Measurements from ENCODE around the gene MKRN2OS. TPM values are rescaled to one million over a fixed set of nuclear protein-coding genes. Genes with fewer than 3 reads are reported as not detected.

MKRN2OS gene
- total and polyA plus RNA-seq, 4 donors = 0.06 to 0.42 (median 0.17) TPM

- no peak for TF ChIP-seq REST (IDR thresholded peaks at IDR 0.05)
- TF ChIP-seq TAF1 (conservative IDR thresholded peaks at IDR 0.05) = no peak
- no peak for TF ChIP-seq ATF3 (IDR thresholded peaks at IDR 0.05)
- no peak for TF ChIP-seq FOXA1 (IDR thresholded peaks at IDR 0.05)
- TF ChIP-seq HNF4A (conservative IDR thresholded peaks at IDR 0.05) = no peak
- TF ChIP-seq RXRA (IDR thresholded peaks at IDR 0.05) = no peak
- Histone ChIP-seq H3K4me3 (ENCODE audit: low read depth in 1 of 3, low read length in 3 of 3) (no peak overlapping the region), H3K27ac (ENCODE audit: low read depth in 1 of 2, low read length in 2 of 2) (no peak overlapping the region), H3K36me3 (ENCODE audit: control insufficient read depth in 4 of 4, insufficient read depth in 3 of 4, low read depth in 1 of 4, low read length in 3 of 4) (peaks cover 2 to 23% (median 11%) of the 10 kb centered on the region in 4 donors), H3K9ac (ENCODE audit: low read depth in 1 of 2, low read length in 2 of 2) (no peak overlapping the region), H3K27me3 (ENCODE audit: control insufficient read depth in 4 of 4, insufficient read depth in 4 of 4, low read length in 3 of 4) (no peaks in the 10 kb centered on the region), H3K9me3 (ENCODE audit: control insufficient read depth in 4 of 4, low read length in 3 of 4) (no peaks in the 10 kb centered on the region), H3K4me1 (ENCODE audit: control insufficient read depth in 4 of 4, insufficient read depth in 4 of 4, low read length in 3 of 4) (no peaks in the 10 kb centered on the region)
- DNase-seq (ENCODE audit: low spot score) = no peak
- WGBS = 94% methylated on average over 5 of the region's 5 CpGs
These were observed 13.1 kb downstream of the MKRN2OS start for GRCh38 chr3:12532182-12532581.

- Histone ChIP-seq H3K27me3 (ENCODE audit: control insufficient read depth in 4 of 4, insufficient read depth in 4 of 4, low read length in 3 of 4) (no peaks in the 10 kb centered on the region), H3K27ac (ENCODE audit: low read depth in 1 of 2, low read length in 2 of 2) (no peak overlapping the region), H3K9ac (ENCODE audit: low read depth in 1 of 2, low read length in 2 of 2) (no peak overlapping the region), H3K36me3 (ENCODE audit: control insufficient read depth in 4 of 4, insufficient read depth in 3 of 4, low read depth in 1 of 4, low read length in 3 of 4) (peaks cover 2 to 27% (median 12%) of the 10 kb centered on the region in 4 donors), H3K4me1 (ENCODE audit: control insufficient read depth in 4 of 4, insufficient read depth in 4 of 4, low read length in 3 of 4) (no peaks in the 10 kb centered on the region), H3K9me3 (ENCODE audit: control insufficient read depth in 4 of 4, low read length in 3 of 4) (no peaks in the 10 kb centered on the region), H3K4me3 (ENCODE audit: low read depth in 1 of 3, low read length in 3 of 3) (no peak overlapping the region)
- WGBS = 95% methylated on average over 3 of the region's 3 CpGs
- DNase-seq (ENCODE audit: low spot score) = no peak
- no peak for TF ChIP-seq EGR1 (IDR thresholded peaks at IDR 0.05; ENCODE audit: low read depth in 2 of 2)
- TF ChIP-seq HNF4A (conservative IDR thresholded peaks at IDR 0.05) = no peak
These were observed 17.5 kb downstream of the MKRN2OS start for GRCh38 chr3:12527757-12528143.

- Histone ChIP-seq H3K27me3 (ENCODE audit: control insufficient read depth in 4 of 4, insufficient read depth in 4 of 4, low read length in 3 of 4) (no peaks in the 10 kb centered on the region), H3K9me3 (ENCODE audit: control insufficient read depth in 4 of 4, low read length in 3 of 4) (no peaks in the 10 kb centered on the region), H3K4me3 (ENCODE audit: low read depth in 1 of 3, low read length in 3 of 3) (no peak overlapping the region), H3K27ac (ENCODE audit: low read depth in 1 of 2, low read length in 2 of 2) (no peak overlapping the region), H3K4me1 (ENCODE audit: control insufficient read depth in 4 of 4, insufficient read depth in 4 of 4, low read length in 3 of 4) (peaks cover 0 to 4% (median 0%) of the 10 kb centered on the region in 4 donors), H3K36me3 (ENCODE audit: control insufficient read depth in 4 of 4, insufficient read depth in 3 of 4, low read depth in 1 of 4, low read length in 3 of 4) (peaks cover 0 to 11% (median 7%) of the 10 kb centered on the region in 4 donors), H3K9ac (ENCODE audit: low read depth in 1 of 2, low read length in 2 of 2) (no peak overlapping the region)
- no peak for DNase-seq (ENCODE audit: low spot score)
- TF ChIP-seq HNF4G (IDR thresholded peaks at IDR 0.05) (no peak), NR2F2 (IDR thresholded peaks at IDR 0.05) (peak; percentile 16)
- 94% methylated on average over 1 of the region's 1 CpG for WGBS
These were observed 22.6 kb downstream of the MKRN2OS start for GRCh38 chr3:12522721-12523120.

- Histone ChIP-seq H3K27ac (ENCODE audit: low read depth in 1 of 2, low read length in 2 of 2) (no peak overlapping the region), H3K4me3 (ENCODE audit: low read depth in 1 of 3, low read length in 3 of 3) (no peak overlapping the region), H3K27me3 (ENCODE audit: control insufficient read depth in 4 of 4, insufficient read depth in 4 of 4, low read length in 3 of 4) (no peaks in the 10 kb centered on the region), H3K4me1 (ENCODE audit: control insufficient read depth in 4 of 4, insufficient read depth in 4 of 4, low read length in 3 of 4) (peaks cover 0 to 4% (median 0%) of the 10 kb centered on the region in 4 donors), H3K9me3 (ENCODE audit: control insufficient read depth in 4 of 4, low read length in 3 of 4) (no peaks in the 10 kb centered on the region), H3K9ac (ENCODE audit: low read depth in 1 of 2, low read length in 2 of 2) (no peak overlapping the region), H3K36me3 (ENCODE audit: control insufficient read depth in 4 of 4, insufficient read depth in 3 of 4, low read depth in 1 of 4, low read length in 3 of 4) (peaks cover 0 to 8% (median 4%) of the 10 kb centered on the region in 4 donors)
- TF ChIP-seq RXRA (IDR thresholded peaks at IDR 0.05) = no peak
- TF ChIP-seq SP1 (IDR thresholded peaks at IDR 0.05) = no peak
- no peak for TF ChIP-seq NR2F2 (IDR thresholded peaks at IDR 0.05)
- no peak for TF ChIP-seq REST (IDR thresholded peaks at IDR 0.05)
- TF ChIP-seq HNF4A (conservative IDR thresholded peaks at IDR 0.05) = no peak
- TF ChIP-seq FOXA1 (IDR thresholded peaks at IDR 0.05) = no peak
- TF ChIP-seq HNF4G (IDR thresholded peaks at IDR 0.05) = no peak
- TF ChIP-seq FOXA2 (IDR thresholded peaks at IDR 0.05) = no peak
- WGBS = 98% methylated on average over 2 of the region's 2 CpGs
- DNase-seq (ENCODE audit: low spot score) = no peak
These were observed 24.3 kb downstream of the MKRN2OS start for GRCh38 chr3:12521010-12521409.

Data from liver (tissue), 9 donors.